GM21526 (cell line): ENCODE measurements around the gene INS.
"Not testable (repeated sequence)": the region's sequence is repeated elsewhere in the genome, so short reads cannot be mapped to it uniquely, and the experiment has no call there.

Source experiments
- ATAC-seq: cut with Tn5 transposase; IDR thresholded peaks from one replicate; pipeline ENCODE4 v1.9.1; 2021; ENCODE audit warnings: moderate library complexity; ENCODE audit not compliant: unreplicated experiment, low FRiP score

The INS gene

DNA sequence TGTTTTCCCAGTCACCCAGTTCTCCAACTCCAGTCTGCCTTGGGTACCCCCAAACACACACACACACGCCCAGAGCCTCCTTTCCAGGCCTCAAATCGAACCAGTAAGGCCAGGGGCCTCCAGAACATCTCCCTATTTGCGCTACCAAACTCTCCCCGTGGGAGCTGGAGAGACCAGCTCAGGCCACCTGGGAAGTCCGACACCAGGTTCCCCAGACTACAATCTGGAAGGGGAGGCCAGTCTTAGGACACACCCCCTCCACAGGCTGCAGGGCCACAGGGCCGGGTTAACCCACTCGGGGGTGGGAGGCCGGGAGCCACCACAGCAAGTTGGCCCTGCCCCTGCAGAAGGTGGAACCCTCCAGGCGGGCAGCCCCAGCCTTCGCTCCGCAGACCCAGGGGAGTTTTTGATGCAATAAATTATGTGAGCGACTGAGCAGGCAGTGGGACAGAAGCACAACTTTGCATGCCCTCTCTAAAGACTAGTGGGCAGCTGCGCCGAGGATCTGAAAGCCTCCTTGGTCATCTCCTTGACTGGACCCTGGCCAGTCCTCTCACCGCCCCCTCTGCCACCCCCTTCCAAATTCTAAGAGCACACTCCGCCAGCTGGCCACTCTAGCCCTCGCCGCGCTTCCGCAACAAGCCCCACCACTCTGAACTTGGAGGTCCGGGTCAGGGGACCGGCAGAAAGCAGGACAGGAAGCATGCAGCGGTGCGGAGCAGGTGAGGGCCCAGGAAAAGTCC, 24.6 kb downstream of the INS start:
- ATAC-seq, result no peak

- ATAC-seq, result no peak
Observed at GRCh38 chr11:2135648-2136201, 25.3 kb downstream of the INS start.

- ATAC-seq, result no peak
Observed at GRCh38 chr11:2135018-2135569, 25.9 kb downstream of the INS start.

- no peak for ATAC-seq
Observed at GRCh38 chr11:2134022-2135010, 26.7 kb downstream of the INS start.

- no peak for ATAC-seq
Observed at GRCh38 chr11:2133241-2134021, 27.6 kb downstream of the INS start.

DNA sequence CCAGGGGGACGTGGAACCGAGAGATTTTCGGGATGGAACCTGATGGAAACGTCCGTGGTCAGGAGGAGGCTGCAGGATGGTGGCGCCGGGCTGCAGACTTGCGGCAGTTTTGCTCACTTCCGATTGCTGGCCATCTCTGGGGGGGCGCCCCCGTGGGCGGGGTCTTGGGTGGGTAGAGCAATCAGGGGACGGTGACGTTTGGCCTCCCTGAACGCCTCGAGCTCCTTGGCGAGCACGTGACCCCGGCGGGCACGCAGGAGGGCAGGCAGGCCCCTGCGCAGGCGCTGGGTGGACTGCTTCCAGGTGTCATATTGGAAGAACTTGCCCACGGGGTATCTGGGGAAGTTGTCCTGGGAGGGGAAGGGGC, 28.2 kb downstream of the INS start:
- ATAC-seq, result no peak

DNA sequence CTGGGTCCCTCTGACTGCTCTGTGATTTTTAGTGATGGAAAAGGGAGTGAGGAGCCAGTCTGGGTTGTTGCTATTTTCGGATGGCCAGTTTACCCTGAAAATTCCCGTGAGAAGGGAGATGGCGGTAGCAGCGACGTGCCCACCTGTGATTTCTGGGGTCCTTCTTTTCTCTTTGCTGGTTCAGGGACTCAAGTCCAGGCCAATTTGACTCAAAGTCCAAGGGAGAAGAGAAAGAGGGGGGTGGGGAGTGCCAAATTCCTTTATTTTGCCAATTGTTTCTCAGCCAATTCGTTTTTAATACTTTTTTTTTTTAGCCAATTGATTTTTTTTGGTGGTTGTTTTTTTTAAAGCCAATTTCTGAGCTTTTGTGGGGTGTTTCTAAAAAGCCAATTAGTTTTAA, 28.8 kb downstream of the INS start:
- ATAC-seq, result no peak

GRCh38 chr11:2131371-2132236, 29.4 kb downstream of the INS start:
- no peak for ATAC-seq

DNA sequence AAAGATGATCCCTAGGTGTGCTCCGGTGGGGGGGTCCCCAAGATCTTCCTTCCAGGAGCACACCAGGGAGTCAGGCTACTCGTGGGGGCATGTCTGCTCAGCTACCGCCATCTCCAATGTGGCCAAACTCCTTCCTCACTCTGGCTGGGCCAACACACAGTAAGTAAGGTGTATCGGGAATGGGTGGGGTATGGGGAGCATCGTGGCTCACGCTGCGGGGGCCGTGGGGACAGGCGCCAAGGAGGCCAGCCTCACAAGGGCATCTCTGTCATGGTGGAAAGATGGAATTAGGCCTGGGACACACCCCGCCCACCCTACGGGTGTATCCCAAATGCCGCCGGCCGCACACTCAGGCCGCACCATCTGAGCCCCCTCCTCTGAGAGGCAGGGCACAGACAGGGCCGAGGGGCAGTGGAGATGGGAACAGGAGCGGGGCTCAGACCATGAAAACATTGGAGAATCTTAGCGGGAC, 30.1 kb downstream of the INS start:
- ATAC-seq, result no peak

DNA sequence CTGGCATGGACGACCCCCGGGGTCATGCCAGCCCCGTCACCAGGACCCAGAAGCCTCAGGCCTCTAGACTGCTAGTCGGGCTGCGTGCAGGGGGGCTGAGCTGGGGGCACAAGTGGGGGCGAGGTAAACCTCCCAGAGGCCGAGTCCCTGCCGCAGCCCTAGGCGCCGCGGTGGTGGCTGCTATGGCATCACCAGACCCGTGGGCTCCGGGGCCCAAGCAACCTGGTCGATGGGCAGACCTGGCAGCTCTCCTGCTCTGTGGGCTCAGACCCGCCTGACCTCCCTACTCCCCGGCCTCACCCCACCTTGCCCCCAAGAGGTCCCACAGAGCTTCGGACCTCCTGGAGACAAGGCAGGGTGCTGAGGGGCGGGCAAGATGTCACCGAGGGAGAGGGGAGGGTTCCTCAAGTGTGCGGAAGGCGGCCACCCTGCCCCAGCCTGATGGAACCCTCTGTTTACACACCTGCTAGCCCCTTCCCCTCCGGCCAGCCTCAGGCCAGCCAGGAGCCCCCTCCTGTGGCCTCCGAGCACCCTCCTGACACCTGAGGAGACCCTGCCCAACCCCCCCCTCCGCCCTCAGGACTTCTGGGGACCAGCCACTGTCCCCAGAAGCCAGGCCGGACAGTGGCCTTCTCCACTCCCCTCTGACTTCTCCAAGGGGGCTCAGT, 31.2 kb downstream of the INS start:
- no peak for ATAC-seq

- ATAC-seq, result no peak
Observed at GRCh38 chr11:2129308-2129698, 31.7 kb downstream of the INS start.

GRCh38 chr11:2128511-2129307, 32.3 kb downstream of the INS start:
- no peak for ATAC-seq

GRCh38 chr11:2128130-2128510, 32.9 kb downstream of the INS start:
- no peak for ATAC-seq

DNA sequence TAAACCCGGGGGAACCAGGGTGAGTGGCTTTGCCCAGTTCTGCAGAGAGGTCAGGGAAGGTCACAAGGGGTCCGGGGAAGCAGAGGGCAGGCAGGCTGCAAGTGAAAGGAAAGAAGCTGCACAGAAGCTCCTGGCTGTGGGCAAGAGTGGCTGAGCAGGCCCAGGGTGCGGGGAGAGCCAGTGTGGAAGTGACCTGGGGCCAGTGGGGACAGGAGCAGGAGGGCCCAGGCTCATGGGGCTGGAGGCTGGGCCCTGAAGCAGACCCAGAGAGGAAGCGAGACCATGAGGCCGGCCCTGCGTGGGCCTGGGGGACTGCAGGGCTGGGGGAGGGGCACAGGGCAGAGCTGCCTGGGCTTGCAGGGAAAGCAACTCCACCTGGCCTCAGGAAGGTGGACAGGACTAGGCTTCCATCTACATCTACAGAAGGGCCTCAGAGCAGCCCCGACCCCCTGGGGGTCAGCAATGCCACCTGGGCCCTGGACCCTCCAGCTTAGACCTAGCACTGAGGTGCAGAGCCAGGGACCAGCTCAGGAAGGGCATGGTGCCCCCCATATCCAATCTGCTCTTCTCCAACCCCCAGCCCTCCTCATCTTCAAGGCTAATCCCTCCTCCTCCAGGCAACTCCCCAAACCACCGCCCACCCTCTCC, 33.4 kb downstream of the INS start:
- ATAC-seq, result no peak

DNA sequence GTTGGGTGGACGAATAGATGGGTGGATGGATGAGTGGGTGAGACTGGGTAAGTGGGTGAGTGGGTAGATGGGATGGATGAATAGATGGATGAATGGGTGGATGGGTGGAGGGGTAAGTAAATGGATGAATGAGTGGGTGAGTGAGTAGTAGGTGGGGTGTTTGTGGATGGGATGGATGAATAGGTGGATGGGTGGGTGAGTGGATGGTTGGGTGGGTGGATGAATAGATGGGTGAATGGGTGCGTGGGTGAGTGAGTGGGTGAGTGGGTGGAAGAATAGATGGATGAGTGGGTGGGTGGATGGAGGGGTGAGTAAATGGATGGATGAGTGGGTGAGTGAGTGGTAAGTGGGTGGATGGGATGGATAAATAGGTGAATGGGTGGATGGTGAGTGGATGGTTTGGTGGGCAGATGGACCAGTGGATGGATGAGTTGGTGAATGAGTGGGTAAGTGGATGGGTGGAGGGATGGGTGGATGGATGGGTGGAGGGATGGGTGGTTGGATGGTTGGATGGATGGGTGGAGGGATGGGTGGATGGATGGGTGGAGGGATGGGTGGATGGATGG, 34.4 kb downstream of the INS start:
- no peak for ATAC-seq

GRCh38 chr11:2124736-2125484, 36.1 kb downstream of the INS start:
- not testable (repeated sequence) for ATAC-seq

GRCh38 chr11:2123628-2123960, 37.4 kb downstream of the INS start:
- no peak for ATAC-seq
